Neuronal stem cell (in vitro differentiated cells): Measurements from ENCODE around the gene DVL1.
A peak's percentile ranks its signal among the peaks of the same experiment; 100 is the strongest.

Source experiments
- DNase-seq: peaks from one replicate; pipeline ENCODE4 v3.0.0-alpha.2; 2013; ENCODE audit warnings: low spot score
- H2AFZ ChIP-seq: one replicate; pipeline ENCODE4 v1.6.1; 2013; ENCODE audit warnings: mild to moderate bottlenecking, low read length, inconsistent platforms
- H2AK5ac ChIP-seq: 2 replicates; pipeline ENCODE4 v1.6.1; 2013; ENCODE audit warnings: low read depth, mild to moderate bottlenecking, inconsistent platforms, low read length, moderate library complexity, mixed read lengths
- H2BK120ac ChIP-seq: 2 replicates; pipeline ENCODE4 v1.6.1; 2013; ENCODE audit warnings: low read depth, mild to moderate bottlenecking, inconsistent platforms, low read length, moderate library complexity, mixed read lengths
- H2BK12ac ChIP-seq: one replicate; pipeline ENCODE4 v1.6.1; 2013; ENCODE audit warnings: low read length, inconsistent platforms
- H2BK15ac ChIP-seq: 2 replicates; pipeline ENCODE4 v1.6.1; 2013; ENCODE audit warnings: mild to moderate bottlenecking, low read length, inconsistent platforms, mixed read lengths
- H2BK5ac ChIP-seq: one replicate; pipeline ENCODE4 v1.6.1; 2013; ENCODE audit warnings: inconsistent platforms, mild to moderate bottlenecking, low read length, moderate library complexity
- H3K14ac ChIP-seq: one replicate; pipeline ENCODE4 v1.6.1; 2013; ENCODE audit warnings: low read length, inconsistent platforms
- H3K18ac ChIP-seq: 2 replicates; pipeline ENCODE4 v1.6.1; 2013; ENCODE audit warnings: low read length, inconsistent platforms
- H3K23ac ChIP-seq: 2 replicates; pipeline ENCODE4 v1.6.1; 2013; ENCODE audit warnings: low read depth, mild to moderate bottlenecking, mixed read lengths, low read length, inconsistent platforms; ENCODE audit not compliant: poor library complexity
- H3K27ac ChIP-seq: replicated peaks from 3 replicates; pipeline ENCODE4 v1.5.1; 2013; ENCODE audit warnings: low read length, inconsistent platforms
- H3K27me3 ChIP-seq, 3 experiments: 2 replicates each; pipeline ENCODE4 v1.6.1; 2013; ENCODE audit warnings: low read length in 3 of 3, mild to moderate bottlenecking in 2 of 3, inconsistent platforms in 1 of 3, low read depth in 1 of 3, mixed read lengths in 1 of 3, moderate library complexity in 1 of 3; ENCODE audit not compliant: control insufficient read depth in 3 of 3, insufficient read depth in 3 of 3
- H3K36me3 ChIP-seq, 2 donors: replicated peaks in 1 of 2; 2 replicates each; pipeline ENCODE4 v1.6.1; 2013; ENCODE audit warnings: low read length in 2 of 2; ENCODE audit not compliant: control insufficient read depth in 2 of 2, insufficient read depth in 2 of 2
- H3K4ac ChIP-seq: 2 replicates; pipeline ENCODE4 v1.6.1; 2013; ENCODE audit warnings: inconsistent platforms, mild to moderate bottlenecking, low read length, moderate library complexity
- H3K4me1 ChIP-seq, 2 donors: 1 replicate in 1 of 2; 2 replicates in 1 of 2; pipeline ENCODE4 v1.6.1; 2013; ENCODE audit warnings: low read length in 2 of 2, low read depth in 1 of 2; ENCODE audit not compliant: control insufficient read depth in 2 of 2, insufficient read depth in 1 of 2
- H3K4me2 ChIP-seq: one replicate; pipeline ENCODE4 v1.6.1; 2013; ENCODE audit warnings: mild to moderate bottlenecking, low read length, inconsistent platforms; ENCODE audit not compliant: insufficient read depth, poor library complexity, severe bottlenecking
- H3K4me3 ChIP-seq, 2 donors: 2 replicates each; pipeline ENCODE4 v1.5.1; 2013; ENCODE audit warnings: low read length in 2 of 2, mild to moderate bottlenecking in 2 of 2, inconsistent platforms in 1 of 2, moderate library complexity in 1 of 2
- H3K79me1 ChIP-seq: one replicate; pipeline ENCODE4 v1.6.1; 2013; ENCODE audit warnings: low read depth, mild to moderate bottlenecking, inconsistent platforms, low read length, moderate library complexity
- H3K9ac ChIP-seq: one replicate; pipeline ENCODE4 v1.6.1; 2013; ENCODE audit warnings: mild to moderate bottlenecking, low read depth, low read length, inconsistent platforms; ENCODE audit not compliant: poor library complexity
- H3K9me3 ChIP-seq, 2 donors: replicated peaks in 1 of 2; 2 replicates each; pipeline versions ENCODE3 to v1.6.1; 2013; ENCODE audit warnings: low read length in 2 of 2, mild to moderate bottlenecking in 2 of 2, inconsistent platforms in 1 of 2, low read depth in 1 of 2, mixed read lengths in 1 of 2, moderate library complexity in 1 of 2; ENCODE audit not compliant: control insufficient read depth in 2 of 2, insufficient read depth in 1 of 2
- H4K8ac ChIP-seq: one replicate; pipeline ENCODE4 v1.6.1; 2013; ENCODE audit warnings: low read depth, mild to moderate bottlenecking, inconsistent platforms, low read length, moderate library complexity
- H4K91ac ChIP-seq: one replicate; pipeline ENCODE4 v1.6.1; 2013; ENCODE audit warnings: low read length, low read depth, mild to moderate bottlenecking, inconsistent platforms; ENCODE audit not compliant: poor library complexity
- WGBS, 2 donors: extraction: QIAGEN DNeasy Blood & Tissue Kit; methylation state at CpG; one replicate each; pipeline ENCODE4 v1.1.7; 2013; ENCODE audit warnings: missing lambda C conversion rate in 2 of 2, mixed read lengths in 1 of 2; ENCODE audit not compliant: insufficient read length in 2 of 2, insufficient replicate concordance in 1 of 2; ENCODE audit errors: extremely low coverage in 2 of 2; 5-methylcytosine and 5-hydroxymethylcytosine counted together

Gene DVL1

DNA sequence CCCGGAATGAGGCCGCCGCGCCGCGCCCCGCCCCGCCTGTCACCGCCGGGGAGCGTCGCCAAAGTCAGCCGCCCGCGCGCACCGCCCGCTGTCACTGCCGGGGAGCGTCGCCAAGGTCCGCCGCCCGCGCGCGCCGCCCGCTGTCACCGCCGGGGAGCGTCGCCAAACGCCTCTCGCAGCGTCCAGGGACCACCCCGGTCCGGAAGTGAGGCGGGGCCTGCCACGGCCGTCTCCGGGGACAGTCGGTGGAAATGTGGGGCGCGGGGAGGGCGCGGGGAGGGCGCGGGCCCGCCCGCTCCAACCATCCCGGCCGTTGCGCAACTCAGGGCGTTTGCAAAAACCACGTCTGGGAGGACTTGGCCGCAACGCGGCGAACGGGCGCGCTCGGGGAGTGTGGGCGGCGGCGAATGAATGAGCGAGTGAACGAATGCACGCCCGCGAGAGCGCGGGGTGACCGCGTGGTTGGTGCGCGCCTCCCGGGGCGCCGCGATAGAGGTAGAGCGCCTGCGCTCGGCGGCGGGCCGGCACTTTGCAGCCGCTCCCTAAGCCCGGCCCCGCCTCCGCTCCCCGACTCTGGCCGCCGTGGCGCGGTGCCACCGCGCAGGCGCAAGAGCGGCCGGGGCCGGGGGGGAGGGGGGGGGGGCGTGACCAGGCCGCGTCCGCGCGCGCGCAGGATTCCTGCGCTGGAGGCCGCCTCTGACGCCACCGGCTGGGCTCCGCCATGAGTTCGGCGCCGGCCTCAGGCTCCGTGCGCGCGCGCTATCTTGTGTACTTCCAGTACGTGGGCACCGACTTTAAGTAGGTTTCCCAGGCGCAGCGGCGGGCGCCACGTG lies 41.1 kb downstream of the DVL1 start, which contains the start of the genes ACAP3 and PUSL1:
ACAP3 (minus strand) TSS at position 8 of the 833 bp plus-strand sequence. CDS start 115 bp downstream, outside the sequence.
PUSL1 (plus strand) TSS at position 675 of the 833 bp plus-strand sequence; CDS start at position 722, 47 bp downstream.
- peak within 1 kb of the TSS; percentile 97 for H3K9ac ChIP-seq
- H3K18ac ChIP-seq, result peak within 1 kb of the TSS; percentile 98
- H2BK5ac ChIP-seq, result peak within 1 kb of the TSS; percentile 82
- H3K4me1 ChIP-seq, result peaks cover 36 to 38% of the 10 kb centered on the region in 2 donors
- H3K79me1 ChIP-seq, result peaks cover 19% of the 10 kb centered on the region
- WGBS, 2 donors, result no CpG with 5 or more reads among the region's 131 CpGs
- peak within 1 kb of the TSS; percentile 100 for H3K14ac ChIP-seq
- peak within 1 kb of the TSS; percentile 76 for H3K4ac ChIP-seq
- H2AK5ac ChIP-seq, result peak within 1 kb of the TSS; percentile 100
- peak within 1 kb of the TSS; percentile 46 for H2BK12ac ChIP-seq
- peak within 1 kb of the TSS; percentile 37 for H2BK15ac ChIP-seq
- H3K9me3 ChIP-seq, result no peaks in the 10 kb centered on the region
- H2BK120ac ChIP-seq, result peak within 1 kb of the TSS; percentile 61
- peak within 1 kb of the TSS; percentile 96 for H2AFZ ChIP-seq
- no peak within 1 kb of the TSS for H4K91ac ChIP-seq
- H3K4me2 ChIP-seq, result peak within 1 kb of the TSS; percentile 93
- peak within 1 kb of the TSS; percentile 85 for H3K27ac ChIP-seq
- H4K8ac ChIP-seq, result peak within 1 kb of the TSS; percentile 82
- H3K27me3 ChIP-seq, result peaks cover 0 to 2% (median 0%) of the 10 kb centered on the region in 3 experiments
- peak; percentile 89 for DNase-seq
- H3K23ac ChIP-seq, result peak within 1 kb of the TSS; percentile 96
- H3K4me3 ChIP-seq, result peak within 1 kb of the TSS; percentile 75 to 94
- H3K36me3 ChIP-seq, result peaks cover 27 to 39% of the 10 kb centered on the region in 2 donors

GRCh38 chr1:1307261-1307922 lies 41.8 kb downstream of the DVL1 start:
- Histone ChIP-seq H3K4me2 (peak overlapping the region; percentile 91), H3K4me3 (peak overlapping the region; percentile 75 to 93), H4K8ac (no peak overlapping the region), H3K14ac (peak overlapping the region; percentile 82), H3K27me3 (peaks cover 0 to 2% (median 0%) of the 10 kb centered on the region in 3 experiments), H3K4me1 (peaks cover 36 to 38% of the 10 kb centered on the region in 2 donors), H2BK15ac (peak overlapping the region; percentile 37), H2BK5ac (peak overlapping the region; percentile 82), H2AK5ac (peak overlapping the region; percentile 90), H2BK120ac (no peak overlapping the region), H3K23ac (peak overlapping the region; percentile 66), H3K9me3 (no peaks in the 10 kb centered on the region), H3K9ac (peak overlapping the region; percentile 94), H3K79me1 (peaks cover 18% of the 10 kb centered on the region), H2BK12ac (no peak overlapping the region), H2AFZ (peak overlapping the region; percentile 75), H4K91ac (no peak overlapping the region), H3K27ac (peak overlapping the region; percentile 46), H3K18ac (peak overlapping the region; percentile 91), H3K36me3 (peaks cover 21 to 32% of the 10 kb centered on the region in 2 donors), H3K4ac (peak overlapping the region; percentile 76)
- no CpG with 5 or more reads among the region's 83 CpGs for WGBS, 2 donors
- no peak for DNase-seq

- Histone ChIP-seq H2BK120ac (no peak overlapping the region), H2BK5ac (no peak overlapping the region), H3K4me3 (peak overlapping the region; percentile 75 to 93), H3K9me3 (no peaks in the 10 kb centered on the region), H3K4me1 (peaks cover 36 to 38% of the 10 kb centered on the region in 2 donors), H4K8ac (peak overlapping the region; percentile 17), H2AFZ (peak overlapping the region; percentile 75), H4K91ac (no peak overlapping the region), H2BK15ac (no peak overlapping the region), H3K4me2 (peak overlapping the region; percentile 91), H3K4ac (no peak overlapping the region), H2BK12ac (peak overlapping the region; percentile 2), H3K79me1 (peaks cover 19% of the 10 kb centered on the region), H3K14ac (peak overlapping the region; percentile 82), H3K27ac (no peak overlapping the region), H3K36me3 (peaks cover 17 to 25% of the 10 kb centered on the region in 2 donors), H2AK5ac (peak overlapping the region; percentile 100), H3K23ac (peak overlapping the region; percentile 66), H3K18ac (peak overlapping the region; percentile 91), H3K9ac (peak overlapping the region; percentile 94), H3K27me3 (peaks cover 0 to 2% (median 0%) of the 10 kb centered on the region in 3 experiments)
- no peak for DNase-seq
- no CpG with 5 or more reads among the region's 27 CpGs for WGBS, 2 donors
These were observed 42.5 kb downstream of the DVL1 start for GRCh38 chr1:1306661-1307260.
